ENCODE results near the gene BCAS1.

BCAS1 gene

GRCh38 chr20:53914091-53914780 is 156.2 kb downstream of the BCAS1 start:
- no peak overlapping the region for H3K4me3 ChIP-seq (ENCODE audit: low read depth, low read length)
- CTCF ChIA-PET: interaction anchor here (0.6 to 2.9 kb wide), 10 partner anchors 11 to 336 kb away, joined by 3 to 14 read pairs (median 4); no protein-coding TSS in a partner anchor
- H3K36me3 ChIP-seq (ENCODE audit: control insufficient read depth in 2 of 2, insufficient read depth in 1 of 2, low read length in 2 of 2): no peaks in the 10 kb centered on the region
- 0 out of 2 replicates have a peak, but pooled peaks cover 5% of the 10 kb centered on the region for H3K4me1 ChIP-seq (ENCODE audit: control insufficient read depth, insufficient read depth, low read length)
- TF ChIP-seq ZNF48 (tag by site-specific recombination; IDR thresholded peaks at IDR 0.05) (no peak), PRDM6 (tag by site-specific recombination; IDR thresholded peaks at IDR 0.05) (peak; percentile 37; the same call in 1 of the 2 replicates), SETDB1 (IDR thresholded peaks at IDR 0.05; ENCODE audit: insufficient read length, low read length) (no peak), ZNF776 (tag by site-specific recombination; IDR thresholded peaks at IDR 0.05; ENCODE audit: borderline replicate concordance) (no peak), ZNF645 (tag by site-specific recombination; IDR thresholded peaks at IDR 0.05) (no peak), TSHZ1 (tag by site-specific recombination; IDR thresholded peaks at IDR 0.05; ENCODE audit: borderline replicate concordance) (no peak), HIC1 (tag by site-specific recombination; IDR thresholded peaks at IDR 0.05) (no peak), ZBTB17 (tag by site-specific recombination; IDR thresholded peaks at IDR 0.05) (0 out of 2 replicates have a peak, but pooled peaks have one; percentile 13), ZBTB10 (tag by site-specific recombination; IDR thresholded peaks at IDR 0.05) (no peak), ZNF514 (tag by site-specific recombination; IDR thresholded peaks at IDR 0.05) (no peak), ZNF549 (tag by site-specific recombination; IDR thresholded peaks at IDR 0.05) (no peak)
- TF ChIP-seq, protein P1, sequence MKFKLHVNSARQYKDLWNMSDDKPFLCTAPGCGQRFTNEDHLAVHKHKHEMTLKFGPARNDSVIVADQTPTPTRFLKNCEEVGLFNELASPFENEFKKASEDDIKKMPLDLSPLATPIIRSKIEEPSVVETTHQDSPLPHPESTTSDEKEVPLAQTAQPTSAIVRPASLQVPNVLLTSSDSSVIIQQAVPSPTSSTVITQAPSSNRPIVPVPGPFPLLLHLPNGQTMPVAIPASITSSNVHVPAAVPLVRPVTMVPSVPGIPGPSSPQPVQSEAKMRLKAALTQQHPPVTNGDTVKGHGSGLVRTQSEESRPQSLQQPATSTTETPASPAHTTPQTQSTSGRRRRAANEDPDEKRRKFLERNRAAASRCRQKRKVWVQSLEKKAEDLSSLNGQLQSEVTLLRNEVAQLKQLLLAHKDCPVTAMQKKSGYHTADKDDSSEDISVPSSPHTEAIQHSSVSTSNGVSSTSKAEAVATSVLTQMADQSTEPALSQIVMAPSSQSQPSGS (tag by site-specific recombination; IDR thresholded peaks at IDR 0.05; ENCODE audit: low read depth): no peak
- H3K27ac ChIP-seq (ENCODE audit: extremely low read depth, low read depth, low read length): no peak overlapping the region; the same call in 1 of the 2 replicates
- H3K9me3 ChIP-seq (ENCODE audit: control insufficient read depth, insufficient read depth, low read depth, low read length): no peaks in the 10 kb centered on the region
- POLR2A ChIA-PET: interaction anchor here (0.6 kb wide), 1 partner anchor 48 kb away, joined by 3 read pairs; no protein-coding TSS in a partner anchor

Measured in HEK293 (cell line).